Embryonic facial prominence (tissue), 1 donor: ENCODE data around the gene ZNF831.

Experiments used
- DNase-seq: peaks from one replicate; pipeline ENCODE4 v3.0.0-alpha.2; 2016; ENCODE audit errors: extremely low spot score

The ZNF831 gene

GRCh38 chr20:59157531-59157930, 6.1 kb upstream of the ZNF831 start:
- no peak for DNase-seq

DNA sequence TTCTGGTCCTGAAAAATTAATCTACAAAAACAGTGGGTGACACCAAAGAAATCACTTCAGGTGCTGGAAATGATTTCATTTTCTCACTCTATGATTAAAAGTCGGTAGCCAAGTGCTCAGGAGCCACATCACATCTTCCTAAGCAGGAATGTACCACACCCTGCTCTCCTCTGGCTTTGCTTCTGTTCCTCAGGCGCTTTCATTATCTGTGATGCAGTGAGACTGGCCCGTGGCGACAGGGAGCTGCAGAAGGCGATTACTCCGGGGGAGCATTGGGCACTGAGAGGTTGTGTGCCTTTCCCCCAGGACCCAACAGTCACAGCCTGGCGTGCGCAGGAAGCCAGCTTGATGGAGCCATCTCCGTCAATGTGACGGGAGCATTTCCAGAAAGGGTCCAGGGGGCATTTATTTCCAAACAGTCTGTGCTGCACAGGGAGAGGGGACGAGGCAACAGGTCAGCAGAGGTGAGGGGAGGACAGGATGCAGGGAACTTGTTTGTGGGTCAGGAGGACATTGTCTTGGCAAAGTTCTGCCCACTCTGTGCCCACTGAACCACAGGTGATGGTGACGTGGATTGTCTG, 5.6 kb upstream of the ZNF831 start:
- no peak for DNase-seq

GRCh38 chr20:59158673-59159072, 4.9 kb upstream of the ZNF831 start:
- no peak for DNase-seq

- no peak for DNase-seq
Observed at GRCh38 chr20:59159091-59159490, 4.5 kb upstream of the ZNF831 start.

GRCh38 chr20:59159493-59160376, 3.9 kb upstream of the ZNF831 start:
- no peak for DNase-seq

- DNase-seq = no peak
Observed at GRCh38 chr20:59160389-59161115, 3.1 kb upstream of the ZNF831 start.

GRCh38 chr20:59161721-59162120, 1.9 kb upstream of the ZNF831 start:
- DNase-seq = no peak

- no peak for DNase-seq
Observed at GRCh38 chr20:59164686-59165391, 1.2 kb downstream of the ZNF831 start.

DNA sequence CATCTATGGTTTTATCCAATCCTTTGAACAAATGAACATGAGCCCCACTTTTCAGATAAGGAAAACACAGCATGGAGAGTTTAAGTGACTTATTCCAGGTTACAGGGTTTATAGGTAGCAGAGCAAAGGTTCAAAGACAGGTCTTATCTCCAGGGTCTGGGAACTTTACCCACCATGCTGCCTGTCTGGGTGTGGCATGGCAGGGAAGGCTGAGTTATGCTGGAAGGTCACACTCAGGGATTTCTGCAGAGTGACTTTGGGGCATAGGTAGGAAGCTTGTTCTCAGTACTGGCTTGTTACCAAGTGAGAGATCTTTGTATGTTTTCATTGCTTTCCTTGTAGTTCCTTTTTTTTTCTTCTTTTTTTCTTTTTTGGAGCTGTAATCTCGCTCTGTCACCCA, 1.8 kb downstream of the ZNF831 start:
- DNase-seq = no peak

GRCh38 chr20:59165891-59166709, 2.5 kb downstream of the ZNF831 start:
- no peak for DNase-seq

DNA sequence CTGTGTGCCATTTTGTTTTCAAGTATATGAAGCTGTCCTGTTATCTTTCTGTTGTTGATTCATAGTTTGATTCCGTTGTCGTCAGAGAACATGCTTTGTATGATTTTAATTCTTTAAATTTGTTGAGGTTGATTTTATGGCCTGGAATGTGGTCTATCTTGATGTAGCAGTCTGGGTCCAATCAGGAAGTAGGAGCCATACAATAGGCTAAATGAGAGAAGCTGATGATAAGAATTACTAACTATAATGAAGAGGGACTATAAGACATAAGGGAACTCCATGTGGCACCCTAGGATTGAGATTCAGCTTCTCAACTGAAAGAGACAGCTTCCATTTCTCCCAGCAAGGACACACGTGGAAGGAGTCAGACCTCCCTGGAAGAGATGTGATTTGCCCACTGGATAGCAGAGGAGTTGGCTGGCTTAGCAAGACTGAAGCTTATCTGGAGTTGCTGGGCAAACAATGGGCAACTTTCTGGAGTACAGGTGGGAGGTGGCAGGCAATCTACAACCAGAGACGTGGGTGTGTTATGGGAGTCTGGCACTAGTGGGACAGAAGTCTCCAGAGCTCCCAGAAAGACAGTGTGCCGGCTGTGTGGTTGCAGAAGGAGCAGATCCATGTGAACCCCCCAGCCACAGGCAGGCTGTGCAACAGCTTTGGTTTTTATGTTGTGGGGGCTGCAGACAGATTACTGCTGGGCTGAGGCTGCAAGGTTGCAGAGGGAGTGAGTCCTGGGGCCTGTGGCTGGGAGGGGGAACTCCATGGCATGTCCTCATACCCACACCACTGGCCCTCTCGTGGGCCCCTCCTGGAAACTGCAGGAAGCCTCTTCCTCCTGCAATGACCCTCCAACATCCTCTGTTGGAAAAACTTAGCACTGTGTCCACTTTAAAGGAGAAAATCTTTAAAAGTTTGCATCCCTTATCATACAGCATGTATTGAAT, 7.1 kb downstream of the ZNF831 start:
- DNase-seq = no peak

DNA sequence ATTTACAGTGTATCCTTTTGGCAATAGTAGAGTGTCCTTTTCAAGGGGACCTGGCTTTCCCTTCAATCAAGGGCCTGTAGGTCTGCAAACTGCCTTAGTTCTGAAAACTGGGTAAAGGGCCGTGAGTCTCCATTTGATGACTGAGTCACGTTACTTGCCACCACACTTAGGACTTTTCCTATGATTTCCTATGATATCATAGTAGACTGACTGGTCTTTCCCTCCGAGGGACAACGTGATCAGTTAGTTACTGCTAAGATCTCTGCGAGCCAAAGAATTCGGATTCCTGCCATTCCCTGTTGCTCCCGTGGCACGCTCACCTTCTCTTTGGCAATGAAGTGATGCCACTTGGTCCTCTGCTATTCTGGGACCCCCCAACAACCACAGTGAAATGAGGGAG, 8.4 kb downstream of the ZNF831 start:
- no peak for DNase-seq

DNA sequence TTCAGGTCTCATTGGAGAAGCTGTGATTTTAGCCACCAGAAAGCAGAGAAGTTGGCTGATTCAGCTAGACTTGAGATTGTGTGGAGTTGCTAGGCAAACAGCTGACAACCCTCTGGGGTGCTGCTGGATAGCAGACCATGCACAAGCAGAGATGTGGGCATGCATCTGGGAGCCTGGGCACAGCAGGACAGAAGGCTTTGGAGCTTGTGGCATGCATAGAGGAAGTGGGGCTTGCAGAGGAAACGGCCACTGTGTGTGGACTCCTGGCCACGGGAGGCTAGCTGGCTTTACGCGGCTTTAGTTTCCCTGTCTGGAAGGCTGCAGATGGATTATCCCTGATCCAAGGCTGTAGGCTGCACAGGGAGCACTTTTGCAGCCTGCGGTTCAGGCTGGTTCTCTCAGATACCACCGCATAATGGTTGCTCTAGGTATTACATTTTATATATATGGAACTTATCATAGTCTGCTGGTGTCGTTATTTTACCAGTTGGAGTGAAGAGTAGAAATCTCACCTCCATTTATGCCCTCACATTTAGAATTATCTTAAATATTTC, 10.4 kb downstream of the ZNF831 start:
- no peak for DNase-seq

DNA sequence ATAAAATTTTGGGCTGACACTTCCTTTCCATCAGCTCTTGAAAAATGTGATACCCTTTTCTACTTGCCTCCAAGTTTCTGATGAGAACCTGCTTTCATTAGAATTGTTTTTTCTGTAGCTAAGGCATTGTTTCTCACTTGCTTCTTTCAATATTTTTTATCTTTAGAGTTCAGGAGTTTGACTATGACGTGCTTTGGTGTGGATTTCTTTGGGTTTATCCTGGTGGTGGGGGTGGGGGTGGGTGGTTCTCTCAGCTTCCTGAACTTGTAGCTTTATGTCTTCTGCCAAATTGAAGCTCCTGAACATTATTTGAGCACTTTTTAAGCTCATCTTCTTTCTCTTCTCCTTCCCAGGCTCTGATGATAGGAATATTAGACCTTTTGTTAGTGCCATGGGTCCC, 11.4 kb downstream of the ZNF831 start:
- DNase-seq = no peak

DNA sequence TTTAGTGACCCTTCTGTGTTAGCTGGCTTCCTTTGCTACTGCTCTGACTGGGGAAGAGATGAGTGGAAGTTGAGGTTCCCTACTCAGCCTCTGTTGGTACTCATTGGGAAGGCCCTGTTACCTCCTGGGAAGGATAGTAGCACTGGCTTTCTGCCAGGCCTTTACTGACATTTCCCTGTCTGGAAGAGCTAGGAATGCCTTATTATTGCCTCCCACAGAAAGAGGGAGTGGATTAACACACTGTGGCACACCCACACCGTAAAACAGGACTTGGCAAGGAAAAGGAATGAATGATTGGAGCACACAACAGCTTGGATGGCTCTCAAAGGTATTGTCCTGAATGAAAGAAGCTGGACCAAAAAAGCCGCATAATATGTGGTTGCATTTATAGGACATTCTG, 12.2 kb downstream of the ZNF831 start:
- DNase-seq = no peak

DNA sequence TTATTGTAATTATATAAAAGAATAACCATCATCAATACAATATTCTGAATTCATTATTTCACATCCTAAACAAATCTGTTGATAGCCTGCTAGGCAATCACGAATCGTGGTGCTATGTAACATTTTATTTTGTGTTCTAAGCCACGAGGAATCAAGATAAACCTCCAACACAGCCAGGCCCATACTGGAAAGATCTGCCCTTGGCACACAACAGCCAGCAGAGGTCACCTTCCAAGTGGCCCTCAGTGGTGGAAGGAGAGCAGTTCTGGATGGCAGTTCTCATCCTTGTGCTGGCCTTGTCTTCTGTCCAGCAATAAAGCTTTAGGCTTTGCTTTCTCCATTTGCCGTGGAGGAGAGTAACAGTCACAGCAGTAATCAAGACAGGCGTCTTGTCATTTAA, 13.2 kb downstream of the ZNF831 start:
- no peak for DNase-seq

- no peak for DNase-seq
Observed at GRCh38 chr20:59177266-59178250, 13.9 kb downstream of the ZNF831 start.

- DNase-seq = no peak
Observed at GRCh38 chr20:59178983-59179595, 15.5 kb downstream of the ZNF831 start.
